ENCODE measurements around the gene MEN1. TPM values are rescaled to one million over a fixed set of nuclear protein-coding genes. Genes with fewer than 3 reads are reported as not detected.

The MEN1 gene
- total RNA-seq, 6 experiments from 2014 or later, result 13.1 to 21.5 (median 17.0) TPM

- H3K4me1 ChIP-seq, result peaks cover 0 to 10% (median 4%) of the 10 kb centered on the region in 4 donors
- DNase-seq, result no peak
- no peaks in the 10 kb centered on the region for H3K9me3 ChIP-seq
- intact Hi-C loops (cut with DNase I), result no loop called here
- H3K27ac ChIP-seq, result no peak overlapping the region
- H3K4me3 ChIP-seq, result no peak overlapping the region
- WGBS (ENCODE audit: insufficient coverage, low coverage, low lambda C conversion rate, missing lambda C conversion rate), result 78% methylated on average over 6 of the region's 9 CpGs
- peaks cover 0 to 15% (median under 1%) of the 10 kb centered on the region in 4 donors for H3K36me3 ChIP-seq
- ATAC-seq, result no peak
- no peak for TF ChIP-seq CTCF (IDR thresholded peaks at IDR 0.05)
- TF ChIP-seq POLR2A (IDR thresholded peaks at IDR 0.05), result no peak
- H3K27me3 ChIP-seq, result no peaks in the 10 kb centered on the region
Observed at GRCh38 chr11:64801158-64801464, 9.2 kb downstream of the MEN1 start.

- Histone ChIP-seq H3K4me1 (peaks cover 0 to 10% (median 4%) of the 10 kb centered on the region in 4 donors), H3K27ac (no peak overlapping the region), H3K9me3 (no peaks in the 10 kb centered on the region), H3K4me3 (no peak overlapping the region), H3K36me3 (peaks cover 0 to 14% (median under 1%) of the 10 kb centered on the region in 4 donors), H3K27me3 (no peaks in the 10 kb centered on the region)
- WGBS (ENCODE audit: insufficient coverage, low coverage, low lambda C conversion rate, missing lambda C conversion rate), result 56% methylated on average over 8 of the region's 26 CpGs
- DNase-seq (peak in 1 of 3 donors; percentile 58), ATAC-seq (no peak)
- TF ChIP-seq POLR2A (IDR thresholded peaks at IDR 0.05) (no peak), CTCF (IDR thresholded peaks at IDR 0.05) (no peak)
- intact Hi-C loops (cut with DNase I), result no loop called here
Observed at GRCh38 chr11:64800303-64801157, 9.8 kb downstream of the MEN1 start.

GRCh38 chr11:64799623-64800302, 10.6 kb downstream of the MEN1 start:
- H3K4me1 ChIP-seq, result peaks cover 0 to 10% (median 4%) of the 10 kb centered on the region in 4 donors
- no peak for ATAC-seq
- intact Hi-C loops (cut with DNase I), result no loop called here
- H3K9me3 ChIP-seq, result no peaks in the 10 kb centered on the region
- H3K36me3 ChIP-seq, result peaks cover 0 to 6% (median 0%) of the 10 kb centered on the region in 4 donors
- WGBS (ENCODE audit: insufficient coverage, low coverage, low lambda C conversion rate, missing lambda C conversion rate), result 79% methylated on average over 6 of the region's 14 CpGs
- no peaks in the 10 kb centered on the region for H3K27me3 ChIP-seq
- H3K4me3 ChIP-seq, result no peak overlapping the region
- no peak overlapping the region for H3K27ac ChIP-seq
- TF ChIP-seq CTCF (IDR thresholded peaks at IDR 0.05) (no peak), POLR2A (IDR thresholded peaks at IDR 0.05) (no peak)
- DNase-seq, result no peak

GRCh38 chr11:64799256-64799622, 11.1 kb downstream of the MEN1 start:
- TF ChIP-seq POLR2A (IDR thresholded peaks at IDR 0.05) (no peak), CTCF (IDR thresholded peaks at IDR 0.05) (no peak)
- peaks cover 0 to 9% (median 4%) of the 10 kb centered on the region in 4 donors for H3K4me1 ChIP-seq
- no peaks in the 10 kb centered on the region for H3K27me3 ChIP-seq
- DNase-seq (no peak), ATAC-seq (no peak)
- intact Hi-C loops (cut with DNase I), result no loop called here
- no peak overlapping the region for H3K27ac ChIP-seq
- H3K4me3 ChIP-seq, result no peak overlapping the region
- H3K9me3 ChIP-seq, result no peaks in the 10 kb centered on the region
- no CpG with 5 or more reads among the region's 7 CpGs for whole genome bisulfite sequencing (ENCODE audit: insufficient coverage, low coverage, low lambda C conversion rate, missing lambda C conversion rate)
- H3K36me3 ChIP-seq, result peaks cover 0 to under 1% (median 0%) of the 10 kb centered on the region in 4 donors
